Measurements from ENCODE around the gene NSF. TPM values are rescaled to one million over a fixed set of nuclear protein-coding genes. Genes with fewer than 3 reads are reported as not detected.
"Not testable (repeated sequence)": the region's sequence is repeated elsewhere in the genome, so short reads cannot be mapped to it uniquely, and the experiment has no call there.

The NSF gene
- total RNA-seq, 1 donor from 2014 or later: 36.6 TPM

- H3K9me3 Mint-ChIP-seq (ENCODE audit: unreplicated experiment); H3K4me3 Mint-ChIP-seq (ENCODE audit: unreplicated experiment); H3K36me3 Mint-ChIP-seq (ENCODE audit: low read depth, unreplicated experiment); H3K27ac Mint-ChIP-seq (ENCODE audit: unreplicated experiment); H3K4me1 Mint-ChIP-seq (ENCODE audit: unreplicated experiment); H3K27me3 Mint-ChIP-seq (ENCODE audit: unreplicated experiment); DNase-seq (ENCODE audit: low spot score): not testable (repeated sequence)
Observed at GRCh38 chr17:46598344-46598931, 8.0 kb downstream of the NSF start.

- H3K36me3 Mint-ChIP-seq (ENCODE audit: low read depth, unreplicated experiment); H3K9me3 Mint-ChIP-seq (ENCODE audit: unreplicated experiment); H3K4me1 Mint-ChIP-seq (ENCODE audit: unreplicated experiment); H3K27me3 Mint-ChIP-seq (ENCODE audit: unreplicated experiment); DNase-seq (ENCODE audit: low spot score); H3K4me3 Mint-ChIP-seq (ENCODE audit: unreplicated experiment); H3K27ac Mint-ChIP-seq (ENCODE audit: unreplicated experiment): not testable (repeated sequence)
Observed at GRCh38 chr17:46600767-46601166, 10.3 kb downstream of the NSF start.

GRCh38 chr17:46603125-46603524 is 12.7 kb downstream of the NSF start:
- H3K27me3 Mint-ChIP-seq (ENCODE audit: unreplicated experiment); H3K27ac Mint-ChIP-seq (ENCODE audit: unreplicated experiment); DNase-seq (ENCODE audit: low spot score); H3K4me1 Mint-ChIP-seq (ENCODE audit: unreplicated experiment); H3K4me3 Mint-ChIP-seq (ENCODE audit: unreplicated experiment); H3K36me3 Mint-ChIP-seq (ENCODE audit: low read depth, unreplicated experiment); H3K9me3 Mint-ChIP-seq (ENCODE audit: unreplicated experiment): not testable (repeated sequence)

- not testable (repeated sequence) for H3K27ac Mint-ChIP-seq (ENCODE audit: unreplicated experiment); H3K9me3 Mint-ChIP-seq (ENCODE audit: unreplicated experiment); H3K4me1 Mint-ChIP-seq (ENCODE audit: unreplicated experiment); H3K36me3 Mint-ChIP-seq (ENCODE audit: low read depth, unreplicated experiment); DNase-seq (ENCODE audit: low spot score); H3K4me3 Mint-ChIP-seq (ENCODE audit: unreplicated experiment); H3K27me3 Mint-ChIP-seq (ENCODE audit: unreplicated experiment)
Observed at GRCh38 chr17:46611304-46611703, 20.8 kb downstream of the NSF start.

GRCh38 chr17:46613876-46614275 is 23.4 kb downstream of the NSF start:
- not testable (repeated sequence) for H3K4me1 Mint-ChIP-seq (ENCODE audit: unreplicated experiment); H3K36me3 Mint-ChIP-seq (ENCODE audit: low read depth, unreplicated experiment); H3K4me3 Mint-ChIP-seq (ENCODE audit: unreplicated experiment); DNase-seq (ENCODE audit: low spot score); H3K9me3 Mint-ChIP-seq (ENCODE audit: unreplicated experiment); H3K27me3 Mint-ChIP-seq (ENCODE audit: unreplicated experiment); H3K27ac Mint-ChIP-seq (ENCODE audit: unreplicated experiment)

GRCh38 chr17:46617121-46617520 is 26.7 kb downstream of the NSF start:
- H3K4me1 Mint-ChIP-seq (ENCODE audit: unreplicated experiment); H3K27ac Mint-ChIP-seq (ENCODE audit: unreplicated experiment); H3K27me3 Mint-ChIP-seq (ENCODE audit: unreplicated experiment); H3K36me3 Mint-ChIP-seq (ENCODE audit: low read depth, unreplicated experiment); H3K4me3 Mint-ChIP-seq (ENCODE audit: unreplicated experiment); DNase-seq (ENCODE audit: low spot score); H3K9me3 Mint-ChIP-seq (ENCODE audit: unreplicated experiment): not testable (repeated sequence)

GRCh38 chr17:46618975-46619374 is 28.5 kb downstream of the NSF start:
- not testable (repeated sequence) for DNase-seq (ENCODE audit: low spot score); H3K27ac Mint-ChIP-seq (ENCODE audit: unreplicated experiment); H3K9me3 Mint-ChIP-seq (ENCODE audit: unreplicated experiment); H3K36me3 Mint-ChIP-seq (ENCODE audit: low read depth, unreplicated experiment); H3K4me3 Mint-ChIP-seq (ENCODE audit: unreplicated experiment); H3K4me1 Mint-ChIP-seq (ENCODE audit: unreplicated experiment); H3K27me3 Mint-ChIP-seq (ENCODE audit: unreplicated experiment)

GRCh38 chr17:46623790-46624189 is 33.3 kb downstream of the NSF start:
- H3K4me1 Mint-ChIP-seq (ENCODE audit: unreplicated experiment); H3K4me3 Mint-ChIP-seq (ENCODE audit: unreplicated experiment); H3K36me3 Mint-ChIP-seq (ENCODE audit: low read depth, unreplicated experiment); H3K27me3 Mint-ChIP-seq (ENCODE audit: unreplicated experiment); H3K27ac Mint-ChIP-seq (ENCODE audit: unreplicated experiment); H3K9me3 Mint-ChIP-seq (ENCODE audit: unreplicated experiment); DNase-seq (ENCODE audit: low spot score): not testable (repeated sequence)

GRCh38 chr17:46624726-46625125 is 34.3 kb downstream of the NSF start:
- H3K9me3 Mint-ChIP-seq (ENCODE audit: unreplicated experiment); H3K36me3 Mint-ChIP-seq (ENCODE audit: low read depth, unreplicated experiment); H3K27ac Mint-ChIP-seq (ENCODE audit: unreplicated experiment): not testable (repeated sequence)

GRCh38 chr17:46627452-46627851 is 37.0 kb downstream of the NSF start:
- not testable (repeated sequence) for H3K4me1 Mint-ChIP-seq (ENCODE audit: unreplicated experiment); H3K4me3 Mint-ChIP-seq (ENCODE audit: unreplicated experiment); H3K27ac Mint-ChIP-seq (ENCODE audit: unreplicated experiment); H3K36me3 Mint-ChIP-seq (ENCODE audit: low read depth, unreplicated experiment); H3K27me3 Mint-ChIP-seq (ENCODE audit: unreplicated experiment); DNase-seq (ENCODE audit: low spot score); H3K9me3 Mint-ChIP-seq (ENCODE audit: unreplicated experiment)

More at GRCh38 chr17:46624726-46625125, 34.3 kb downstream of the NSF start:
- not testable (repeated sequence) for H3K27me3 Mint-ChIP-seq (ENCODE audit: unreplicated experiment); DNase-seq (ENCODE audit: low spot score); H3K4me3 Mint-ChIP-seq (ENCODE audit: unreplicated experiment); H3K4me1 Mint-ChIP-seq (ENCODE audit: unreplicated experiment)

- not testable (repeated sequence) for H3K4me3 Mint-ChIP-seq (ENCODE audit: unreplicated experiment); H3K27me3 Mint-ChIP-seq (ENCODE audit: unreplicated experiment); H3K9me3 Mint-ChIP-seq (ENCODE audit: unreplicated experiment); H3K27ac Mint-ChIP-seq (ENCODE audit: unreplicated experiment); H3K4me1 Mint-ChIP-seq (ENCODE audit: unreplicated experiment); H3K36me3 Mint-ChIP-seq (ENCODE audit: low read depth, unreplicated experiment); DNase-seq (ENCODE audit: low spot score)
Observed at GRCh38 chr17:46628753-46629436, 38.4 kb downstream of the NSF start.

- H3K36me3 Mint-ChIP-seq (ENCODE audit: low read depth, unreplicated experiment); DNase-seq (ENCODE audit: low spot score); H3K27ac Mint-ChIP-seq (ENCODE audit: unreplicated experiment); H3K4me3 Mint-ChIP-seq (ENCODE audit: unreplicated experiment); H3K4me1 Mint-ChIP-seq (ENCODE audit: unreplicated experiment); H3K9me3 Mint-ChIP-seq (ENCODE audit: unreplicated experiment); H3K27me3 Mint-ChIP-seq (ENCODE audit: unreplicated experiment): not testable (repeated sequence)
Observed at GRCh38 chr17:46632146-46632545, 41.7 kb downstream of the NSF start.
